Neuronal stem cell (in vitro differentiated cells): ENCODE measurements around the gene MLYCD.

Experiments used
- DNase-seq: peaks from one replicate; pipeline ENCODE4 v3.0.0-alpha.2; 2013; ENCODE audit warnings: low spot score
- H2AFZ ChIP-seq: one replicate; pipeline ENCODE4 v1.6.1; 2013; ENCODE audit warnings: mild to moderate bottlenecking, low read length, inconsistent platforms
- H2AK5ac ChIP-seq: 2 replicates; pipeline ENCODE4 v1.6.1; 2013; ENCODE audit warnings: low read depth, mild to moderate bottlenecking, inconsistent platforms, low read length, moderate library complexity, mixed read lengths
- H2BK120ac ChIP-seq: 2 replicates; pipeline ENCODE4 v1.6.1; 2013; ENCODE audit warnings: low read depth, mild to moderate bottlenecking, inconsistent platforms, low read length, moderate library complexity, mixed read lengths
- H2BK12ac ChIP-seq: one replicate; pipeline ENCODE4 v1.6.1; 2013; ENCODE audit warnings: low read length, inconsistent platforms
- H2BK15ac ChIP-seq: 2 replicates; pipeline ENCODE4 v1.6.1; 2013; ENCODE audit warnings: mild to moderate bottlenecking, low read length, inconsistent platforms, mixed read lengths
- H2BK5ac ChIP-seq: one replicate; pipeline ENCODE4 v1.6.1; 2013; ENCODE audit warnings: inconsistent platforms, mild to moderate bottlenecking, low read length, moderate library complexity
- H3K14ac ChIP-seq: one replicate; pipeline ENCODE4 v1.6.1; 2013; ENCODE audit warnings: low read length, inconsistent platforms
- H3K18ac ChIP-seq: 2 replicates; pipeline ENCODE4 v1.6.1; 2013; ENCODE audit warnings: low read length, inconsistent platforms
- H3K23ac ChIP-seq: 2 replicates; pipeline ENCODE4 v1.6.1; 2013; ENCODE audit warnings: low read depth, mild to moderate bottlenecking, mixed read lengths, low read length, inconsistent platforms; ENCODE audit not compliant: poor library complexity
- H3K27ac ChIP-seq: replicated peaks from 3 replicates; pipeline ENCODE4 v1.5.1; 2013; ENCODE audit warnings: low read length, inconsistent platforms
- H3K27me3 ChIP-seq, 3 experiments: 2 replicates each; pipeline ENCODE4 v1.6.1; 2013; ENCODE audit warnings: low read length in 3 of 3, mild to moderate bottlenecking in 2 of 3, inconsistent platforms in 1 of 3, low read depth in 1 of 3, mixed read lengths in 1 of 3, moderate library complexity in 1 of 3; ENCODE audit not compliant: control insufficient read depth in 3 of 3, insufficient read depth in 3 of 3
- H3K36me3 ChIP-seq, 2 donors: replicated peaks in 1 of 2; 2 replicates each; pipeline ENCODE4 v1.6.1; 2013; ENCODE audit warnings: low read length in 2 of 2; ENCODE audit not compliant: control insufficient read depth in 2 of 2, insufficient read depth in 2 of 2
- H3K4ac ChIP-seq: 2 replicates; pipeline ENCODE4 v1.6.1; 2013; ENCODE audit warnings: inconsistent platforms, mild to moderate bottlenecking, low read length, moderate library complexity
- H3K4me1 ChIP-seq, 2 donors: 1 replicate in 1 of 2; 2 replicates in 1 of 2; pipeline ENCODE4 v1.6.1; 2013; ENCODE audit warnings: low read length in 2 of 2, low read depth in 1 of 2; ENCODE audit not compliant: control insufficient read depth in 2 of 2, insufficient read depth in 1 of 2
- H3K4me2 ChIP-seq: one replicate; pipeline ENCODE4 v1.6.1; 2013; ENCODE audit warnings: mild to moderate bottlenecking, low read length, inconsistent platforms; ENCODE audit not compliant: insufficient read depth, poor library complexity, severe bottlenecking
- H3K4me3 ChIP-seq, 2 donors: 2 replicates each; pipeline ENCODE4 v1.5.1; 2013; ENCODE audit warnings: low read length in 2 of 2, mild to moderate bottlenecking in 2 of 2, inconsistent platforms in 1 of 2, moderate library complexity in 1 of 2
- H3K79me1 ChIP-seq: one replicate; pipeline ENCODE4 v1.6.1; 2013; ENCODE audit warnings: low read depth, mild to moderate bottlenecking, inconsistent platforms, low read length, moderate library complexity
- H3K9ac ChIP-seq: one replicate; pipeline ENCODE4 v1.6.1; 2013; ENCODE audit warnings: mild to moderate bottlenecking, low read depth, low read length, inconsistent platforms; ENCODE audit not compliant: poor library complexity
- H3K9me3 ChIP-seq, 2 donors: replicated peaks in 1 of 2; 2 replicates each; pipeline versions ENCODE3 to v1.6.1; 2013; ENCODE audit warnings: low read length in 2 of 2, mild to moderate bottlenecking in 2 of 2, inconsistent platforms in 1 of 2, low read depth in 1 of 2, mixed read lengths in 1 of 2, moderate library complexity in 1 of 2; ENCODE audit not compliant: control insufficient read depth in 2 of 2, insufficient read depth in 1 of 2
- H4K8ac ChIP-seq: one replicate; pipeline ENCODE4 v1.6.1; 2013; ENCODE audit warnings: low read depth, mild to moderate bottlenecking, inconsistent platforms, low read length, moderate library complexity
- H4K91ac ChIP-seq: one replicate; pipeline ENCODE4 v1.6.1; 2013; ENCODE audit warnings: low read length, low read depth, mild to moderate bottlenecking, inconsistent platforms; ENCODE audit not compliant: poor library complexity
- WGBS, 2 donors: extraction: QIAGEN DNeasy Blood & Tissue Kit; methylation state at CpG; one replicate each; pipeline ENCODE4 v1.1.7; 2013; ENCODE audit warnings: missing lambda C conversion rate in 2 of 2, mixed read lengths in 1 of 2; ENCODE audit not compliant: insufficient read length in 2 of 2, insufficient replicate concordance in 1 of 2; ENCODE audit errors: extremely low coverage in 2 of 2; 5-methylcytosine and 5-hydroxymethylcytosine counted together

The MLYCD gene

DNA sequence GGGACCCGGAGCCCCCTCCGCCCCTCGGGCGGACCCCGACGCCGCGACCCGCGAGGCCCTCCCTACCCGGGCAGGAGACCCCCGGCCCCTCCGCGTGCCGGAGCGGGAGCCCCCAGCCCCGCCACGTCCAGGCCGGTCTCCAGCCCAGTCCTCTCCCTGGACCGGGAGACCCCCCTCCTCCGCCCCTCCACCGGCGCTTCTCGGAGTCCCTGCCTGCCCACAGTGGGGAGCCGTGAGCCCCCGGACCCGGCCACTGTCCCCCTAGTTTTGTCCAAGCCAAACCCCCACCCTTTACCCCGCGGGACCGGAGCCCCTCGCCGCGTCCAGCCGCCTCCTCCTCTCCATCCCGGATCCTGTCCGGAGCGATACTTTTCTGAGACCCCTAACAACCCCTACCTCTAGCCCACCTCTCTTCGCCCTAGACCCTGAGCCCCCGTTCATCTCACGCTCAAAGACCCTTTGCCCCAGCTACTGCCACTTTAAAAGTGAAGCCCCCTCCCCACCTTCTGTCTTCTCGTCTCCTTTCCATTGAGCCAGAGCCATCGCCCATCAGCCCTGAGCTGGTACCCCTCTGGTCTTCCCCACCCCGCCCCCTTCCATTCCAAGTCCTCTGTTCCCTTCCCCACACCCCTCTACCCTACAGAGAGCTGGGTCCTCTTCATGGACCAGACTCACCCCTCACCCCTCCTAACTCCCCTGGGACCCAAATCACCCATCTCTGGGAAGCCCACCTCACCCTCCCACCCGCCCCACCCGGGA, 70.2 kb downstream of the MLYCD start:
- H2BK120ac ChIP-seq, result no peak overlapping the region
- no peaks in the 10 kb centered on the region for H3K9me3 ChIP-seq
- no peak for DNase-seq
- H4K91ac ChIP-seq, result no peak overlapping the region
- H3K79me1 ChIP-seq, result peaks cover 2% of the 10 kb centered on the region
- H3K36me3 ChIP-seq, result no peaks in the 10 kb centered on the region
- peak overlapping the region; percentile 95 for H2AK5ac ChIP-seq
- H3K4me1 ChIP-seq, result peaks cover 8 to 10% of the 10 kb centered on the region in 2 donors
- no peak overlapping the region for H3K27ac ChIP-seq
- peak overlapping the region; percentile 97 for H3K4me2 ChIP-seq
- no peak overlapping the region for H2BK12ac ChIP-seq
- H3K14ac ChIP-seq, result no peak overlapping the region
- peaks cover 0 to 2% (median 0%) of the 10 kb centered on the region in 3 experiments for H3K27me3 ChIP-seq
- H3K4ac ChIP-seq, result no peak overlapping the region
- no peak overlapping the region for H2BK5ac ChIP-seq
- H2BK15ac ChIP-seq, result peak overlapping the region; percentile 84
- no CpG with 5 or more reads among the region's 45 CpGs for WGBS, 2 donors
- H3K4me3 ChIP-seq, result peak overlapping the region; percentile 53 to 83
- peak overlapping the region; percentile 74 for H3K18ac ChIP-seq
- H3K23ac ChIP-seq, result peak overlapping the region; percentile 78
- H2AFZ ChIP-seq, result peak overlapping the region; percentile 92
- H3K9ac ChIP-seq, result peak overlapping the region; percentile 67
- no peak overlapping the region for H4K8ac ChIP-seq

- peaks cover 8 to 10% of the 10 kb centered on the region in 2 donors for H3K4me1 ChIP-seq
- H2AFZ ChIP-seq, result peak overlapping the region; percentile 39
- H2BK5ac ChIP-seq, result no peak overlapping the region
- no peak overlapping the region for H4K91ac ChIP-seq
- H4K8ac ChIP-seq, result no peak overlapping the region
- no peak overlapping the region for H2BK12ac ChIP-seq
- DNase-seq, result no peak
- WGBS, 2 donors, result no CpG with 5 or more reads among the region's 18 CpGs
- H2AK5ac ChIP-seq, result peak overlapping the region; percentile 95
- H3K79me1 ChIP-seq, result peaks cover 2% of the 10 kb centered on the region
- H3K27ac ChIP-seq, result no peak overlapping the region
- H3K36me3 ChIP-seq, result no peaks in the 10 kb centered on the region
- no peak overlapping the region for H3K14ac ChIP-seq
- peak overlapping the region; percentile 97 for H3K4me2 ChIP-seq
- H2BK120ac ChIP-seq, result no peak overlapping the region
- peaks cover 0 to 2% (median 0%) of the 10 kb centered on the region in 3 experiments for H3K27me3 ChIP-seq
- peak overlapping the region in 1 of 2 donors; percentile 53 for H3K4me3 ChIP-seq
- no peaks in the 10 kb centered on the region for H3K9me3 ChIP-seq
- peak overlapping the region; percentile 31 for H3K18ac ChIP-seq
- H3K9ac ChIP-seq, result peak overlapping the region; percentile 75
- no peak overlapping the region for H2BK15ac ChIP-seq
- H3K4ac ChIP-seq, result no peak overlapping the region
- peak overlapping the region; percentile 44 for H3K23ac ChIP-seq
These were observed 71.0 kb downstream of the MLYCD start for GRCh38 chr16:83969771-83970429.

DNA sequence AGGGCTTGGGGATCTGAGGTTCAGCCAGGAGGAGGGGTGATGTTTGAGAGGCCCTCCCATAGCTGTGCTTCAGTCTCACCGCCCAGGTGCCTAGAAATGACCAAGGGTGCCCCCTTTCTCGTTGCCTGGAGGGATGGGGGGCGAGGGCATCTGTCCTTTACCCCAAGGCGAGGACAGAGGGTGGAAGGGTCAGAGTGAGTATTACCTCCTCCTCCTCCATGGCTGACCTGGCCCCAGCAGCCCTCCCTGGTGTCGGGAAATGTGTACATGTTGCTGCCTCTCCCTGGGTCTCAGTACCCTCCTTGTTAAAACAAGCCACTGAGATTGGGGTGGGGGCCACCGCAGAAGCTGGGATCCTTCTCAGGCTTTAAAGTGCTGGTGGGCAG, 71.5 kb downstream of the MLYCD start:
- no peak overlapping the region for H3K27ac ChIP-seq
- no peak overlapping the region for H3K14ac ChIP-seq
- peaks cover 8 to 10% of the 10 kb centered on the region in 2 donors for H3K4me1 ChIP-seq
- no peaks in the 10 kb centered on the region for H3K36me3 ChIP-seq
- H2BK120ac ChIP-seq, result no peak overlapping the region
- no peak overlapping the region for H2AFZ ChIP-seq
- H3K79me1 ChIP-seq, result peaks cover 2% of the 10 kb centered on the region
- no peak overlapping the region for H2BK5ac ChIP-seq
- no peak overlapping the region for H3K4me3 ChIP-seq
- H2BK15ac ChIP-seq, result no peak overlapping the region
- peaks cover 0 to 2% (median 0%) of the 10 kb centered on the region in 3 experiments for H3K27me3 ChIP-seq
- no peak overlapping the region for H2BK12ac ChIP-seq
- H2AK5ac ChIP-seq, result peak overlapping the region; percentile 95
- WGBS, 2 donors, result no CpG with 5 or more reads among the region's 6 CpGs
- H3K4me2 ChIP-seq, result no peak overlapping the region
- no peak for DNase-seq
- no peak overlapping the region for H4K91ac ChIP-seq
- peak overlapping the region; percentile 44 for H3K23ac ChIP-seq
- no peak overlapping the region for H3K4ac ChIP-seq
- H4K8ac ChIP-seq, result no peak overlapping the region
- H3K9ac ChIP-seq, result no peak overlapping the region
- H3K18ac ChIP-seq, result peak overlapping the region; percentile 81
- no peaks in the 10 kb centered on the region for H3K9me3 ChIP-seq
